ENCODE data around the gene LYPD5.
"Not testable (repeated sequence)": the region's sequence is repeated elsewhere in the genome, so short reads cannot be mapped to it uniquely, and the experiment has no call there.

The LYPD5 gene

GRCh38 chr19:43776286-43776685 lies 26.0 kb downstream of the LYPD5 start:
- DNase-seq = no peak

GRCh38 chr19:43775299-43775890 lies 26.9 kb downstream of the LYPD5 start:
- DNase-seq = no peak

DNA sequence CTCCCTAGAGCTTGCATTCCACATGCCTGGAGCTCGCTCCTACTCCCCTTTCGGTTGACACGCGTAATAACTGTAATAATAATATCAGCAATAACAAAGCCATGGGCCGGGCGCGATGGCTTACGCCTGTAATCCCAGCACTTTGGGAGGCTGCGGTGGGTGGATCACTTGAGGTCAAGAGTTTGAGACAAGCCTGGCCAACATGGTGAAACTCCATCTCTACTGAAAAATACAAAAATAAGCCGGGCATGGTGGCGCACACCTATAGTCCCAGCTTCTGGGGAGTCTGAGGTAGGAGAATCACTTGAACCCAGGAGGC lies 27.3 kb downstream of the LYPD5 start:
- not testable (repeated sequence) for DNase-seq

DNA sequence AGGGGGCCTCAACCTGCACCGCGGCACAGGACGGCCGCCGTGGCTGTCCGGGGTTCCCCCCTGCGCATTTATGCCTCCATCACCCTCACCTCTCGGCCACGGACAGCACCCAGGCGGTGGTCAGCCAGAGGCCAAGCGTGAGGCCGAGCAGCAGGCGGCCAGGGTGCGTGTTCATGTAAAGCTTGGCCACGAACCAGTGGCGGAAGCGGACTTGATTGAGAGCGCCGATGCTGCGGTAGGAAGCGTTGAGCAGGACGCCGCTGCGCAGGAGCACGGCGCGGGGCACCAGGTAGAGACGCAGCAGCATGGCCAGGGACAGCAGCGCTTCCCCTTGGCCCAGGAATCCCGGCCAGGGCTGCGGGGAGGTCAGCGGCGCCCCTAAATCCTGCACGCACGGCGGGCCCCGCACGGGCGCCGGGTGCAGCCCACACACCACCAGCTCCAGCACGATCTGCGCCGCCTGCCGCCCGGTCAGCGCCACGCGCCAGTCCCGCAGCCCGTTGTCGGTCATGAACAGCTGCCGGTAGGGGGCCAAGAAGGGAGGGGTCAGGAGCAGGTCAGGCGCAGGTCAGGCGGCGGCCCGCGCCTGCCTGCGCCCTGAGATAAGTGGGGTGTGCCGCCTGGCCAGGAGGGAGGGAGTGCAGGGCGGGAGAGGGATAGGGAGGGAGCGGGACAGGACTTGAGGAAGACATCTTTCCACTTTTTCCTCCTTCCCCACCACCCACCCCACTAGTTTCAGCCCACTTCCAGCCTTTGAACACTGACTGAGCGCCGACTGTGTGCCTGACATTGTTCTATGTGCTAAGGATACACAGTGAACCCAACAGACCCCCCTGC lies 27.9 kb downstream of the LYPD5 start:
- no peak for DNase-seq

GRCh38 chr19:43773725-43774102 lies 28.5 kb downstream of the LYPD5 start:
- DNase-seq = no peak

GRCh38 chr19:43769256-43769655 lies 33.0 kb downstream of the LYPD5 start:
- DNase-seq = no peak

GRCh38 chr19:43768273-43769050 lies 33.8 kb downstream of the LYPD5 start:
- DNase-seq = no peak

GRCh38 chr19:43767818-43768217 lies 34.4 kb downstream of the LYPD5 start:
- DNase-seq = no peak

- DNase-seq = no peak
Measured at GRCh38 chr19:43767316-43767715, 34.9 kb downstream of the LYPD5 start.

GRCh38 chr19:43766755-43767043 lies 35.5 kb downstream of the LYPD5 start:
- DNase-seq = no peak

- DNase-seq = no peak
Measured at GRCh38 chr19:43765109-43765876, 37.0 kb downstream of the LYPD5 start.

- DNase-seq = not testable (repeated sequence)
Measured at GRCh38 chr19:43764684-43765083, 37.6 kb downstream of the LYPD5 start.

DNA sequence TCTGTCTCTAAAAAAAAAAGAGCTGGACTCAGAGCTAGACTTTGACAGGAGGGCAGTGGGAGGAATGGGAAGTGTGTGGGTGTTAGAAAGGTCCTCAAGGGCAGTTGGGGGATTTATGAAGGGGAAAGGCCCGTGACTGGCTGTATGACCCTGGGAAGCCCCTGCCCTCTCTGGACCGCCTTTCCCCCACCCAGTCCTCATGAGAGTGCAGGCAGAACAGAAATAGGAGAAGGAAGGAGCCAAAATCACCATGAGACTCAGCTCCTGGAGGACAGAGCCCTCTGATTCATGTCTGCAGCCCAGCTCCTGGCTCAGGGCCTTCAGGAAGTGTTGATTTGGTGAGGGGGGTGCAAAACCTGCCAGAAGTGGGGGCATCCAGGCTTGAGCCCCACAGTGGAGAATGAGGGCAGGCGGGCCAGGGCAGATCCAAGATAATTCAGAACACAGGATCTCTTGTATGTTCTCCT lies 38.7 kb downstream of the LYPD5 start:
- no peak for DNase-seq

DNA sequence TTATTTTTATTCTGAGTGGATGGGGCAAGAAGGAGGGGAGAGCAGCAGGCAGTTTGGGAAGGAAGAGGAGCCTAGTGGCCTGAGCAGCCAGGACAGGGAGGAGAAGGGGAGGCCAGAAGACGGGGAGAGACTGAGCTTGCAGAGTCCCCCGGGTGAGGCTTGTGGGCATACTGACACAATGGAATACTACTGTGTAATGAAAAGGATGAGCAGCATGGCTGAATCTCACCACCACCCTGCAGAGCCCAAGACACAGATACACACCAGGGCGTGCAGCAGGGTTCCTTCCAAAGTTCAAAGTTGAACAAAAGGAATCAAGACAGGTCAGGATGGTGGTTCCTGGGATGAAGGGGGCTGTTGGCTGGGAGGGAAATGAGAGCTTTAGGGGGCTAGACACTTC lies 39.4 kb downstream of the LYPD5 start:
- no peak for DNase-seq

- no peak for DNase-seq
Measured at GRCh38 chr19:43760941-43761340, 41.3 kb downstream of the LYPD5 start.

GRCh38 chr19:43759515-43759914 lies 42.7 kb downstream of the LYPD5 start:
- DNase-seq = no peak

DNA sequence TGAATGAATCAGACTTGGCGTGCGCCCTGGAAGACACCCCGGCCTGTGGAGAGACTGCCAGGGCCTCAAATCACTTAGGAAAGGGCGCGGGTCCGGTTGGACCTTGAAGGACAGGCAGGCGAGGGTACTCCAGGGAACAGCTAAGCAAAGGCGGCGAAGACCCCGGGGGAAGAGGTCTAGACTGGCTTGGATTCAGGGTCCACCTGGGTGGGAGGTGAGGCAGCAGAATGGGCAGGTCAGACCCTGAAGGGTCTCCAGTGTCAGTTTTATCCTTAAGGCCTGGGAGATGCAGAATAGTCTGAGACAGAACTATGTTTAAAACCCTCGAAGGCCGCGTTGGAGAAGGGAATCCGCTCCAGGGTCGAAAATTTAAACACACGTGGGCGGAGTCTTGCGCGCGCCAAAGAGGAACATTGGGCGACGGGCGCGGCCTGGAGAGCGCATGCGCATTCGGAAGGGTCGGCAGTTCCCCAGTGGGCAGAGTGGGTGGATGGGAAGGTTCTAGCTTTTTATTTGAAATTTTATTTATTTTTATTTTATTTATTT lies 46.9 kb downstream of the LYPD5 start:
- DNase-seq = peak; percentile 81

DNA sequence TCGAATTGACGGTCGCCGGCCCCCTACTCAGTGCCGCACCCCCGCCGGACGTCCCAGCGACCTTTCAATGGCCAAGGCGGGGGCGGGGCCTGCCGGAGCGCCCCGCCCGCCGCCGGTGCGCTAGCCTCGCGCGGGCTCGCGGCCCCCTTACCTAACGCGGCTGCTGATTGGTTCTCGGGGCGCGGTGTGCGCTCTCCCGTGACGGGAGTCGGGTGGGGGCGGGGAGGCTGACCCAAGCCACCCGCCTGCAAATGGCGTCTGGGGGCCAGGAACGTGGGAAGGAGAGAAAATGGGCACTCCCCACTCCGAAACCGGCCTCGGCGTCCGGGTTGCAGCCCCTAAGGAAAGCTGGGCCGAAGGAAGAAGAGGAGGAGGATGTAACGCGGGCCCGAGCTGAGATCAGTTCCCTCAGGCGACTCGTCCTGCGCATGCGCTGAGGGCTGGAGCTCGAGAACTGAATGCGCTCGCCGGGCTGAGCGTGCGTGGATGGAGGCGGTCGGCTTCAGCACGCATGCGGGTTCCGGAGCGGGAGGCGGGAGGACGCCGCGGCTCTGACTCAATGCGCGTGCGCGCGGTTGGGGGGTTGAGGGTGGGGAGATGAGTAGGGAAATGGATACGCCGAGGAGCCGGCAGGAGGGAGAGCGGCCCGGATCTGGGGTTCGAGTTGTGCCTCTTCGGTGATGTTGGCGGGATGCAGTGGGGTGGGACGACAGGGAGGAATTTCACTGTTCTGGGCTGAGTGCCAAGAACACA lies 47.6 kb downstream of the LYPD5 start, which contains the start of gene SMG9:
Gene SMG9 (minus strand): TSS at position 460 of the 753 bp plus-strand sequence. CDS start 4,221 bp downstream, outside the sequence.
- peak; percentile 95 to 98 for DNase-seq

DNA sequence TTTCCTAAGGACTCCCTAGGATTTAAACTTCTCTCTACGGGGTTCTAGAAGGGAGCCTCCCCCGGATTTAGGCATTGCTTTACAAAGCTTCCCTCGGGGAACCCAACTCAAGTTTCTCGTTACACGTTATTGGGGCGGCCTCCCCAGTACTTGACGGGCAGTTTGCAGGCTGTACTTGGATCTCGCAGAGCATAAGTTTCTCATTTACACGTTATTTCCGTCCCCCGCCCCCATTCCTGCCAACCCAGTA lies 48.1 kb downstream of the LYPD5 start:
- no peak for DNase-seq

- DNase-seq = no peak
Measured at GRCh38 chr19:43752287-43752875, 49.9 kb downstream of the LYPD5 start.

GRCh38 chr19:43751466-43752220 lies 50.6 kb downstream of the LYPD5 start:
- DNase-seq = no peak

Data from NCI-H2081 (cell line).